ENCODE measurements around the gene ASCC1. TPM values are rescaled to one million over a fixed set of nuclear protein-coding genes. Genes with fewer than 3 reads are reported as not detected.
A peak's percentile ranks its signal among the peaks of the same experiment; 100 is the strongest.
"Not testable (repeated sequence)": the region's sequence is repeated elsewhere in the genome, so short reads cannot be mapped to it uniquely, and the experiment has no call there.

Gene ASCC1
- total RNA-seq, 1 donor from 2014 or later = 23.0 TPM

DNA sequence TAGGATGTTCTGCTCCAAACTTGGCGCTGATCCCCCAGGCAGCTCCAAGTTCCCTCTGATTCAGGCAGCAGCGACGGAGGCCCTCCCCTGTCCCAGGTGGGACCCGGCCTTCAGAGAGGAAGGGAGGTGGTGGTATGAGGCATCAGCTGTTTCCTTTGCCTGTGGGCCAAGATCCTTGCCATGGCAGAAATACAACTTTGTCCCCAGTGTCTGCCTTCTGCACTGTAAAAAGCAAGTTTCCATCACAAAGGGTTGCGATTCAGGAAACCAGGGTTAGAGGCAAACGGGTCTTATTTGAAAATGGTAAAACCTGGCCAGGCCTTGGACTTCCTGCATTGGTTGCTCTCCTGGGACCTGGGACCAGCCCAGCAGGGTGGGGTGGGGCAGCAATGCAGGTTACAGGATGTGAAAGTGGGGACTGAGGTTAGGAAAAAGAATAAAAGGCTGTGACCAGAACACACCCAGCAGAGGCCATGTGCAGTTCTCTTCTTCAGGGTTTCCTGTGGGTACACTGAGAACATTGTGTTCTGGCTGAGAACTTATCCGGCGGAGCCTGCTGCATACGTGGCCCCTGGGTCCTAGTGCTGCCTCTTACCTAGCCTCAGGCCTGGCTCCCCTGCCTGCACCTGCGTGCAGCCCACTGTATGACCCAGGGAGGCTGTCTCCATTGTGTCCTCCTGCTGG, 32.5 kb upstream of the ASCC1 start:
- peak; percentile 89 for DNase-seq

DNA sequence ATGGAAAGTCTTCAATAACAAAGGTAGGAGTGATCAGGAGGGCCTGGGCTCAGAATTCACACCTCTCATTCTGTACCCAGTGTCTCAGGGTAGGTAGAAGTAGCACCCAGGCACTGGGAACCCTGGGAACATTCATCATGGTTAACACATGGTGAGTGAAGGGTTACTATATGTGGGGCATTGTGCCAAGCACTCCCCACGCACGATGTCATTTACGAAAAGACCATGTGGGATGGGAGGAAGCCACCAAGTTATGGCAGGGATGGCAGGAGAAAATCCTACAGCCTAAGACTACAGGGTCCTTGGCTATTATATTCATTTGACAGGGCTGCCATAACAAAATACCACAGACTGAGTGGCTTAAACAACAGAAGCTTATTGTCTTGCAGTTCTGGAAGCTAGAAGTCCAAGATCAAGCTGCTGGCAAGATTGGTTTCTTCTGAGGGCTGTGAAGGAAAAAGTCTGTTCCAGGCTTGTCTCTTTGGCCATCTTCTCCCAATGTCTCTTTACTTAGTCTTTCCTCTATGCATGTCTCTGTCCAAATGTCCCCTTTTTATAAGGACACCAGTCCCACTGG, 30.0 kb upstream of the ASCC1 start:
- DNase-seq = no peak

DNA sequence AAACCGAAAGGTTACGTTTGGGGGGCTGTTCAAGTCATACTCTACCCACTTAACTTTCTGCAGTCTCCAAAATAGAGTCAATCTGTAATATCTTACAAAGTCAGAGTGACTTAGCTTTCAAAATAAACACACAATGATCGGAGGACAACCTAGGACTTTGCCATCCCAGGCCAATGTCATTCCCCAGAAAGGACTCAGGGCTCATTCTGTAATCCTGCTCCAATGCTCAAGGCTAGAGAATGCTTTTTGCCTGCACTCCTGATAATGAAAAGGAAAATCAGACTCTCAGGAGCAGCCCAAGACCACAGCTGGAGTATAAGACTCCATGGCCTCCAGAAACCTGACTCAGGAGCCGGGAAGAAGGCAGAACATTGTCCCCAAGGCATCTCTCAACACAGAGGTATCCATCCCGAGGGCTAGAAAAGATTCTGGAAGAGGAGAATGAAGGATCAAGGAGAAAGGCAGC, 28.5 kb upstream of the ASCC1 start:
- no peak for DNase-seq

DNA sequence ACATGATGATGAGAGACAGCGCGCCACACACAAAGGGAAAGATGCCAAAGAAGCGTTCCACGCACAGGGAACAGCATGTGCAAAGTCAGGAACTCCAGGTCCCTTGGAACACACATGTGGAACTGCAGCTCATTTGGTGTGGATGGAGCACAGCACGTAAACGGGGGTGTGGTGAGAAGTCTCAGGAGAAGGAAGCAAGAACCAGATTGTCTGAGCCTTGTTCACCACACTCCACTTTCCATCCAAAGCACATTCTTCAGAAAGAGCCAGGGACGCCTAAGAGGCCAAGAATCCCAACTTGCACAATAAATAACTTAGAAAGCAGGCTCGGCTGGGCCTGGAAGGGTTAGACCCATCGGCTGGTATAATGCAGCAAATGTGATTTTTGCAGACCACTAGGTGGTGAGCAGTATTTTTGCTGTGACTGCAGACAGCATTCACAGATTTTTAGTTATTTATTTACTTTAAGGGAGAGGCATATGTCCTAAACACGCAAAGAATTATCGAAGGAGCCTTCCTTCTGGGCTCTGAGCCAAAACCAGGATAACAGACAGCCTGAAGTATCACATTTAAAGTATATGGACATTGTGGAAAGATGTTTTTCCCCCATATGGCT, 27.9 kb upstream of the ASCC1 start:
- peak; percentile 94 for DNase-seq

DNA sequence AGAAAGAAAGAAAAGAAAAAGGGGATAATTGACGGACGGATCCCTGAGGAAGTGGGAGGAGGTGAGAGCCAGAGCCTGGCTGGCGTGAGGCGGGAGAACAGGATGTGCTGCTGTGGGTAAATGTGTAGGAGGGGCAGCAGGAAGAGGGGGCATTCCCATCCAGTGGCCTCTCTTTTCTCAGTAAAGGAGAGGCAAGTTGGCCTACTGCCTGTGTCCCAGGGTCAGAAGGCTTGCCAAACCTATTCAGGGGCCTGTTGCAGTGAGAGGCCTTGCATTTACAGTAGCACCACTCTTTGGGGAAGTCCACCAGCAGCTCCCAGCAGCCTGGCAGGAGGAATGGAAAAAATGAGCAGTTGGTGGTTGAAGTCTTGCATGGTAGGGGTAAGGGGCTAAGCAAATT, 26.6 kb upstream of the ASCC1 start:
- DNase-seq = peak; percentile 29

DNA sequence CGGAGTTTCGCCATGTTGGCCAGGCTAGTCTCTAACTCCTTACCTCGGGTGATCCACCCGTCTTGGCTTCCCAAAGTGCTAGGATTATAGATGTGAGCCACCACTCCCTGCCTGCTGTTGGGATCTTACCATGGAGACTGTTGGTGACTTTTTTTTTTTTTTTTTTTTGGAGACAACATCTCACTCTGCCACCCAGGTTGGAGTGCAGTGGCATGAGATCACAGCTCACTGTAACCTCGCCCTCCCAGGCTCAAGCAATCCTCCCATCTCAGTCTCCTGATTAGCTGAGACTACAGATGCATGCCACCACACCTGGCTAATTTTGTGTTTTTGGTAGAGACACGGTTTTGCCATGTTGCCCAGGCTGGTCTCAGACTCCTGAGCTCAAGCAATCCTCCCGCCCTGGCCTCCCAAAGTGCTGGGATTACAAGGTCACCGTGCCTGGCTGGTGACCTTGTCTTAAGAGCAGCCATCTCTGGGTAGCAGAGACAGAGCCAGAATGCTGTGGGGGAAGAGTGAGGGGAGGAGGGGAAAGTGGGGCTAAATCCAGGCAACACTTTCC, 25.7 kb upstream of the ASCC1 start:
- DNase-seq = no peak

DNA sequence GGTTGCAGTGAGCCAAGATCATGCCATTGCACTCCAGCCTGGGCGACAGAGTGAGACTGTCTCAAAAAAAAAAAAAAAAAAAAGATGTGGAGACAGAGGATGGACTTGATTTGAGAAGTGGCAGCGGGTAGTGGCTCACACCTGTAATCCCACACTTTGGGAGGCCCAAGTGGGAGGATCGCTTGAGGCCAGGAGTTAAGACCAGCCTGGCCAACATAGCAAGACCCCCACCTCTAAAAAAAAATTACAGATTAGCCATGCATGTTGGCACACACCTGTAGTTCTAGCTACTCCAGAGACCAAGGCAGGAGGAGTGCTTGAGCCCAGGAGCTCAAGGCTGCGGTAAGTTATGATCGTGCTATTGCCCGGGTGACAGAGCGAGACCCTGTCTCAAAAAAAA, 24.3 kb upstream of the ASCC1 start:
- no peak for DNase-seq

DNA sequence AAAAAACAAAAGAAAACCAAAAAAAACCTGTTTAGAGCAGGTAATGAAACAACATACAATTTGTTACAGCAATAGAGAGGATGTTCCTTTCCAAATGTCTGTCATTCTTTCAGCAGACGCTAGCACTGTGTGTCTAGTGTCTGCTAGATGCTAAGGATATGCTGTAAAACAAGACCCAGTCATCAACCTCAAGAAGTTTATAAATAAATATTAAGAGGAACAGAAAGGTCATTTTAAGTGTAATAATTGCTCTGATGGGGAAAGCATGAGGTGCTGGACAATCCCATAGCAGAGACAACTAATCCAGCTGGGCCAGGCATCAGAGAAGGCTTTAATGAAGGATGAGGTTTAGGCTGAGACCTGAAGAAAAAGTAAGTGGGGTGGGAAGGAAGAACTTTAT, 23.3 kb upstream of the ASCC1 start:
- no peak for DNase-seq

DNA sequence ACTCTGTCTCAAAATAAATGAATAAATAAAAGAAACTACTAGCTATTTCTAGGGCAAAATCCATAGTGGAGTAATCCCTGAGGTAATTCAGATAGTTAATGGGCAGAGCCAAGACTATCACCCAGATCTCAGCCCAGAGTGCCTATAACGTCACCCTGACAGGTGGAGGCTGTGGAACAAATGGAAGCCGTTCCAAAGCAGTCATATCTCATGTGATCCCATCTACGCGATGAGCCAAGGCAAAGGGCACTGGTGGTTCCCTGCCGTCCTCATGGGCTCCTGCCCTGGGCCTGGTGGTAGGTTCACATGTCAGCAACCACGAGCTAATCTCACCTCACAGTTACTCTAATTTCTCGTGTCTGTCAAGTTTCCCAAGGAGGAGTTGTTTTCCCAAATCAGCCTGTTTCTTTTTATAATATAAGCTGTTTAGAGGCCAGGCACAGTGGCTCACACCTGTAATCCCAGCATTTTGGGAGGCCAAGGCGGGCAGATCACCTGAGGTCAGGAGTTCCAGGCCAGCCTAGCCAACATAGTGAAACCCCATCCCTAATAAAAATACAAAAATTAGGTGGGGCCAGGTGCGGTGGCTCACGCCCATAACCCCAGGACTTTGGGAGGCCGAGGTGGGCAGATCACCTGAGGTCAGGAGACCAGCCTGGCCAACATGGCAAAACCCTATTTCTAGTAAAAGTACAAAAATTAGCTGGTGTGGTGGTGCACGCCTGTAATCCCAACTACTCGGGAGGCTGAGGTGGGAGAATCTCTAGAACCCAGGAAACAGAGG, 22.5 kb upstream of the ASCC1 start:
- DNase-seq = no peak

DNA sequence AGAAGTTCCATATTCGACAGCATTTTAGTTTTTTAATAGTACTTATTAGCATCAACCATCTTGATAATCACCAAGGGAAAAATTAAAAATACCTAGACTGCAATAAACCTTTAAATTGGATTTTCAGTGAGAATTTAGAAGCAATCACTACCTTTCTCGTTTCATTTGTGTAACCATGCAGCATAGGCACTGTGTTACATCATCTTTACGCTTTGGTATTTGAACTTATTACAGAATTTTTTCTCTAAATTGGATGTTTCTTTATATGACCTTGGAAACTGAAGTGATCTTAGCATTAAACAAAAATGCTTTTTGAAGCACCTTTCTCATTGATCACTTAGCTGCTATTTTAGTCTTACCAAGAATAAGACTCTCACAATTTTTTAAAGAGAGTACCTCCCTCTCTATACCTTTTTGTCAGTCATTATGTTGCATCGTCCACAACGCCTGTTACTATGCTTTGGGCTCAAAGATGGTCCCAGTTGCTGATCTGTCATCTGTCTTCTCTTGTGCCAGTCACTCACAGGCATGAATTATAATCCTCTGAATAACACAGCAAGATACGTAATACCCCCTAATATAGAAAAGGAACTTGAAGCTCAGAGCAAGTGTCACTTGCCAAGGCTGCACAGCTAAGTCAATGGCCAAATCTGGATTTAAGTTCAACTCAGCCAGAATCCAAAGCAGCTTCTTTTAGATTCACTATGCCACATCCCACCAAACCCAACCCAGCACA, 19.6 kb upstream of the ASCC1 start:
- DNase-seq = no peak

DNA sequence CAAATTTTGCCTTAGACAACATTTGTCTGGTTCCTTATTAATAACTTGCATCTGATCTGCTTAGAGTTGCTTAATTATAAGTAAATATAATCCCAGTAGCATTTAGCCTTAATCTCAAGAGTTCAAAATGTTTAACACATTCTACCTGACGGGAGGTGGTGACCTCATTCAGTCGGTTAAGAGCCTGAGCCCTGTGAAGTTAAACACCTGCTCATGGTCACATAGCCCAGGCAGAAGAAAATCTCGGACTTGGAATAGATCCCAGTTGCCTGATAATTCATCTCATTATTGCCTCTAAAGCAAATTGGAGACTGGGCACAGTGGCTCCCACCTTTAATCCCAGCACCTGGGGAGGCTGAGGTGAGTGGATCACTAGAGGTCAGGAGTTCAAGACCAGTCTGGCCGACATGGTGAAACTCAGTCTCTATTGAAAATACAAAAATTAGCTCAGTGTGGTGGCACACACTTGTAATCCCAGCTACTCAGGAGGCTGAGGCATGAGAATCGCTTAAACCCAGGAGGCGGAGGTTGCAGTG, 18.6 kb upstream of the ASCC1 start:
- no peak for DNase-seq

DNA sequence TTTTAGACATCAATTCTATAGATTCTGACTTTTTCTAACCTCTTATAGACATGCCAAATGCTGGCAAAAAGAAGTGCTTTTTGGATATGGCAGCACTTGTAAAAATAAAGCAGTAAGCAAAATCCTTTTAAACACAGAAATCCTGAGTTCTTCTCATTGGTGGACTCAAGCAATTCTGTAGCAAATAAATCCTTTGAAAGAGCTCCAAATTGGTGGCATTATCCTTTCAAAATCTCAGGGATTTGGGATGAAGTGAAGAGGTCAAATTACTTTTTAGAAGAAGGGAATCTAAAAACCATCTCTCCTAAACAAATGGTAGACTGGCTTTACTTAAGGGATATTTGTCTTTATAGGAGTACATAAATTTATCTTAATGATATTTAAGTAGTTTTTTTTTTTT, 17.5 kb upstream of the ASCC1 start:
- DNase-seq = no peak

DNA sequence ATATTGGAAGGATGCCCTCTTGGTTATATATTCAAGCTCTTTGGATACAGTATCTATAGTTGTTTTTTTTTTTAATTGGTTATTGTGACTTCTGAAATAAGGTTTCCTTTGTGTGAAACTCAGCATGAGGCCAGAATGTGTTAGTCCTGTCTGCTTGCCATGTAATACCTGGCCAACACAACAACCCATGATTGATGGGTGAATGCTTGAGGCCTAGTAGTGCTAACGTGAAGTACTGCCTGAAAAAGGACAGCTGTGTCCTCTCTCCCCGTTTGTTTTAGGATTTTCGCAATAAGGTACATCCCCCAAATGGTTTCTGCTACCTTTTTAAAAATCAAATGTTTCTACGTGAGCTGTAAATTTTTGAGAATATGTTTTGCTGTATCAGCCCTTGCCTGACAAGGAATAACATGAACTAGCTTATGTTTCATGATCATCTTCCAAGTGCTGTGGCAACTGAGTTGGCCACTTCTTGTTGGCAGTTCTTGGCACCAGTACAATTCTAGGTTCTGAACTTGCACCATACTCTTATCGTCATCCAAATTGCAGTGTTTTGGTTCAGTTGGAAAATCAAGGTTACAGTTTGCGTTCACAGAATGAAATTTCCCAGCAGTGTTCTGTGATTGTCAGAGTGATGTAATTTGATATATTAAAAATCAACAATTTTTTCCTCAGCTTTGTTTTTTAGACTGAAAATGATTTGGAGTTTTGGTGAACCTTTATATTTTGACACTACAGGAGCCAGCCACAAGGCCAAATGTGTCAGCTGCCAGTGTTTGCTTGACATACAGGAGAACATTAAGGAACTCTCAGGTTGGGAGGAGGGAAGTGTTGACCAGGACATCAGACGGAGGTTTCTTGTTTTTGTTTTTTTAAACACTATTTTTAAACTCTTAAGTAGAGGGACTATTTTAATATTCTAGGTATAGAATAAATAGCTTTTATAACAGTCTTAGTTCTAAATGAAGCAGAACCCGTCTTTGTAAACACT, 13.5 kb upstream of the ASCC1 start:
- no peak for DNase-seq

DNA sequence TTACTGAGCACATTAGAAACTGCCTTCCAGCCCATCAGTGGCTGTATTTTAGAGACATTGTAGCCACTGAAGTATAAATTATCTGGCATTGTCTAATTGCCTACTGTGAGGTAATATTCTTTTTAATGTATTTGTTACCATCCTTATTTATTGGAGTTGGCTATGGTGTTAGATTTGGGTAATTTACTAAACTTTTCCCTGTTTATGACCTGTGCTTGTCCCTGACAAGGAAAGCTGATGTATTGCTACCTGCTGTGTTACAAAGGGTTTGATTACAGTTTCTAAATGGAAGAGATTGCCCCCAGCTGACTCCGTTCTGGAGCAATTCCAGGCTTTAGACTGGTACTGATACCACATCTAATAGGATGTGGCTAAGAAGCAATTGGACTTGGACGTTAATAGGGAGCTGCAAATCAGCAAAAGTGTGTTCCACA, 12.3 kb upstream of the ASCC1 start:
- no peak for DNase-seq

DNA sequence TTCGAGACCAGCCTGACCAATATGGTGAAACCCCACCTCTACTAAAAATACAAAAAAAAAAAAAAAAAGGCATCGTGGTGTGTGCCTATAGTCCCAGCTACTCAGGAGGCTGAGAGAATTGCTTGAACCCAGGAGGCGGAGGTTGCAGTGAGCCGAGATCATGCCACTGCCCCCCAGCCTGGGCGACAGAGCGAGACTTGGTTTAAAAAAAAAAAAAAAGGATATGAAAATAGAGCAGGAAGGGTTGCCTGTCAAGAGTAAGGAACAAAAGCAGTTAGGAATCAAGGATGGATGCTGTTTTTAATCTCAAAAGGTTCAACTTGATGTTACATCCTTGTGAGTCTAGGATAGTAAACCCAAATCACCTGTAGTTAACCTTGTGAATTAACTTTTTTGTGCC, 11.8 kb upstream of the ASCC1 start:
- no peak for DNase-seq

DNA sequence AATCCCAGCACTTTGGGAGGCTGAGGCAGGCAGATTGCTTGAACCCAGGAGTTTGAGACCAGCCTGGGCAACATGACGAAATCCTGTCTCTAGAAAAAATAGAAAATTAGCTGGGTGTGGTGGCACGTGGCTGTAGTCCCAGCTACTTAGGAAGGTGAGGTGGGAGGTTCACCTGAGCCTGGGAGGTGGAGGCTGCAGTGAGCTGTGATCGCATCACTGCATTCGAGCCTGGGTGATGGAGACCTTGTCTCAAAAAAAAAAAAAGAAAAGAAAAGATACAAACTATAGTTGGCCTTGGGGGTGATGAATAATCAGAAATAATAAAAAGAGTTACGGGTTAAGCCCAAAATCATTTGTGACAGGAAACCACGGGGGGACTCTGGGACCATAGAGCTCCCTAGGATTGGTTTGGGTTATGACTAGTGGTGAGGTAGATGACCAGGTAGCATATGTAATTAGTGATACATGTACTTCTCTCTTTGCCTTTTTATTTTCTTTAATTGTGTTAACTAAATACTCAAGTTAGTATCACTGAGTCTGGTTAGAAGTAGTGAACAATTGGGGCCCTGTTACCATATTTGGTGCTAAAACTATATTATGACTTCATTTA, 10.4 kb upstream of the ASCC1 start:
- no peak for DNase-seq

DNA sequence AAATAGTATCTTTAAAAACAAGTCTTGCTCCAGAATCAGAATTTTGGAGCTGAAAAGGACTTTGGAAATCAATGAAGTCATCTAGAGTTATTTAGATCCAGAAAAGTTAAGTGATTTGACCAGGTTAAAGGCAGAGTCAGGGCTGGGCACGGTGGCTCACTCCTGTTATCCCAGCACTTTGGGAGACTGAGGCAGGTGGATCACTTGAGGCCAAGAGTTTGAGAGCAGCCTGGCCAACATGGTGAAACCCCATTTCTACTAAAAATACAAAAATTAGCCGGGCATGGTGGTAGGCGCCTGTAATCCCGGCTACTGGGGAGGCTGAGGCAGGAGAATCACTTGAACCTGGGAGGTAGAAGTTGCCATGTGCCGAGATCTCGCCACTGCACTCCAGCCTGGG, 8.1 kb upstream of the ASCC1 start:
- DNase-seq = not testable (repeated sequence)

DNA sequence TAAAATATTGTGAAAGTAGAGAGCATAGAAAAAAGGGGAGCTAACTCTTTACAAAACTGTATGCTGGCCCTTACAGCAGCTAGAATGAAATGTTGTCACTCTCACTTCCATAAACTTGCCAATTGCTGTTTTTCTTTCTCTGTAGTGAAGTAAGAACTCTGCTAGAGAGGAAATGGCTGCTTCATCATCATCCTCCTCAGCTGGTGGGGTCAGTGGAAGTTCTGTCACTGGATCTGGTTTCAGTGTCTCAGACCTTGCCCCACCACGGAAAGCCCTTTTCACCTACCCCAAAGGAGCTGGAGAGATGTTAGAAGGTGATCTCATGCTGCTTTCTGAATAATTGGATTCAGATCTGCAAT, 7.6 kb upstream of the ASCC1 start:
- DNase-seq = no peak

DNA sequence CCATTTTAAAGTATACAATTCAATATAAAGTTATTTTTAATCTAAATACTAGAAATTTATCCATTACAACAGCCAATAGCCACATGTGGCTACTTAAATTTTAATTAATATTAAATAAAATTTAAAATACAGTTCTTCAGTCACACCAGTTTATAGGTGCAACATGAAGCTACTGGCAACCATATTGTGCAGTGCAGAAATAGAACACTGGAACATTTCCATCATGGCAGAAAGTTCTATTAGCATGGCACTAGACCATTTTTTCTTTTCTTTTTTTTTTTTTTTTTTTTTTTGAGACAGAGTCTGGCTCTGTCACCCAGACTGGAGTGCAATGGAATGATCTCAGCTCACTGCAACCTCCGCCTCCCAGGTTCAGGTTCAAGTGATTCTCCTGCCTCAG, 5.2 kb upstream of the ASCC1 start:
- DNase-seq = no peak

DNA sequence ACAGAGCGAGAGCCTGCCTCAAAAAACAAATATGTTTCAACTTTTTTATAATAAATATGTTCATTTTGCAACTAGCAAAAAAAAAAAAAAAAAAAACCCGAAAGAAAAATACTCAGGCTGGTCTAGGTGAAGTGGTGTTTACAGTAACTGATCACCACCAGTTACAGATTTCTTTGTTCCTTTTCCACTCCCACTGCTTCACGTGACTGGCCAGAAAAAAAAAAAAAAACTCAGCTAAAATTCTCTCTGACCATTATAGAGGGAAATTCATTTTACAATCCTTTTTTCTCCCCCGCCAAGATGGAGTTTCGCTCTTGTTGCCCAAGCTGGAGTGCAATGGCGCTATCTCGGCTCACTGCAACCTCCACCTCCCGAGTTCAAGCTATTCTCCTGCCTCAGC, 4.6 kb upstream of the ASCC1 start:
- DNase-seq = no peak

Data from skin of body (tissue), 2 donors.